Esophagus mucosa (tissue), 1 donor: ENCODE results near the gene ZC3HAV1. TPM values are rescaled to one million over a fixed set of nuclear protein-coding genes. Genes with fewer than 3 reads are reported as not detected.
"Not testable (repeated sequence)": the region's sequence is repeated elsewhere in the genome, so short reads cannot be mapped to it uniquely, and the experiment has no call there.

ENCODE experiments used
- ATAC-seq: fragments of 200-7000 bp; cut with Tn5 transposase; one replicate; pipeline ENCODE4 v1.9.1; 2020
- total RNA-seq: library from RNA; stranded (reverse); gene quantifications from one replicate; pipeline ENCODE4 v1.2.4, GENCODE V29; 2023
- donor health status: DM: yes; HTN: yes; CAD: no.

Gene ZC3HAV1
- total RNA-seq, 1 donor from 2014 or later = 21.8 TPM

- ATAC-seq = no peak
Measured at GRCh38 chr7:139084709-139085108, 24.8 kb downstream of the ZC3HAV1 start.

GRCh38 chr7:139081584-139081983 lies 27.9 kb downstream of the ZC3HAV1 start:
- no peak for ATAC-seq

- no peak for ATAC-seq
Measured at GRCh38 chr7:139080905-139081304, 28.6 kb downstream of the ZC3HAV1 start.

- ATAC-seq = no peak
Measured at GRCh38 chr7:139079861-139080260, 29.7 kb downstream of the ZC3HAV1 start.

- no peak for ATAC-seq
Measured at GRCh38 chr7:139078911-139079310, 30.6 kb downstream of the ZC3HAV1 start.

GRCh38 chr7:139078399-139078798 lies 31.1 kb downstream of the ZC3HAV1 start:
- ATAC-seq = no peak

GRCh38 chr7:139077706-139078105 lies 31.8 kb downstream of the ZC3HAV1 start:
- not testable (repeated sequence) for ATAC-seq

- no peak for ATAC-seq
Measured at GRCh38 chr7:139075871-139076686, 33.4 kb downstream of the ZC3HAV1 start.

GRCh38 chr7:139075031-139075652 lies 34.4 kb downstream of the ZC3HAV1 start:
- peak; percentile 82 for ATAC-seq

GRCh38 chr7:139072796-139073195 lies 36.7 kb downstream of the ZC3HAV1 start:
- ATAC-seq = no peak

- ATAC-seq = no peak
Measured at GRCh38 chr7:139071680-139072079, 37.8 kb downstream of the ZC3HAV1 start.

- no peak for ATAC-seq
Measured at GRCh38 chr7:139068544-139069399, 40.7 kb downstream of the ZC3HAV1 start.

GRCh38 chr7:139066315-139066714 lies 43.2 kb downstream of the ZC3HAV1 start:
- no peak for ATAC-seq

GRCh38 chr7:139065323-139065722 lies 44.2 kb downstream of the ZC3HAV1 start:
- no peak for ATAC-seq

- no peak for ATAC-seq
Measured at GRCh38 chr7:139061416-139061815, 48.1 kb downstream of the ZC3HAV1 start.

- no peak for ATAC-seq
Measured at GRCh38 chr7:139060695-139061237, 48.8 kb downstream of the ZC3HAV1 start.

GRCh38 chr7:139059905-139060304 lies 49.6 kb downstream of the ZC3HAV1 start:
- no peak for ATAC-seq

- no peak for ATAC-seq
Measured at GRCh38 chr7:139058943-139059342, 50.6 kb downstream of the ZC3HAV1 start.

- no peak for ATAC-seq
Measured at GRCh38 chr7:139055674-139056073, 53.8 kb downstream of the ZC3HAV1 start.

GRCh38 chr7:139054656-139055055 lies 54.9 kb downstream of the ZC3HAV1 start:
- ATAC-seq = not testable (repeated sequence)

GRCh38 chr7:139054101-139054500 lies 55.4 kb downstream of the ZC3HAV1 start:
- no peak for ATAC-seq

GRCh38 chr7:139051655-139052054 lies 57.9 kb downstream of the ZC3HAV1 start:
- ATAC-seq = no peak

GRCh38 chr7:139049936-139050335 lies 59.6 kb downstream of the ZC3HAV1 start:
- no peak for ATAC-seq
